ENCODE results near the gene HSBP1L1.
A peak's percentile ranks its signal among the peaks of the same experiment; 100 is the strongest.
"Not testable (repeated sequence)": the region's sequence is repeated elsewhere in the genome, so short reads cannot be mapped to it uniquely, and the experiment has no call there.

HSBP1L1 gene

DNA sequence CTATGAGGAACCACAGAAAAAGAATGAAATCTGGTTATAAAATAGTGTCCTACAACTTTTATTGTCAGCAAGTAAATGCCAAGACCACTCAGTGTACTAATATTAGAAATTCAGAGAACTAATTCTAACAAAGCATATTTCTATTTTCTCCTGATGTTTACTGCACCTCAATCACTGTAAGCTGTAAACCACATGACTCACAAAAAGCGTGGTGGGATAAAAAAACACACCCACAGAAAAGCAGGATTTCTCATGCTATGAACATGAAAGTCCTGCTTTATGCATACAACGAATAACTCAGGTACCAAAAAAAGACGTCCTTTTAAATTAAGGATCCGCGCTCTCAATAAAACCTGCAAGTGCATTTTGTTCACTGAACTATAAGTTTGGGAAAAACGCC is 23.1 kb downstream of the HSBP1L1 start:
- no peak for DNase-seq

DNA sequence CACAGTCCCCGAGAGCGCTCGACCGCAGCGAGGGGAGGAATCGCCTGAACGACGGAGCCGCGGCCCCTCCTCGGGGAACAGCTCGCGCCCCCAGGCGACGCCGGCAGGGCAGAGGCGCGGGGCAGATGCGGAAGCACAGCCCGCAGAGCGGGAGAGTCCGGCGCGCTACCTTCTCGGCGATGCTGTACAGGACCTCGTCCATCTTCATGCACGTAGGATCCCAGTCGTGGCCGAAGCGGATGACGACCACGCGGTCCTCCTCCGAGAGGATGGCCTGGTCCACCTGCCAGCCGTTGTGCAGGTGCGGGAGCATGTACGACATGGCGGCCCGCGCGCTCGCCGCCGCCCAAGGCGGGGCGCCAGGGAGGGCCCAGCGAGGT is 23.6 kb downstream of the HSBP1L1 start:
- DNase-seq = peak; percentile 47 to 65

DNA sequence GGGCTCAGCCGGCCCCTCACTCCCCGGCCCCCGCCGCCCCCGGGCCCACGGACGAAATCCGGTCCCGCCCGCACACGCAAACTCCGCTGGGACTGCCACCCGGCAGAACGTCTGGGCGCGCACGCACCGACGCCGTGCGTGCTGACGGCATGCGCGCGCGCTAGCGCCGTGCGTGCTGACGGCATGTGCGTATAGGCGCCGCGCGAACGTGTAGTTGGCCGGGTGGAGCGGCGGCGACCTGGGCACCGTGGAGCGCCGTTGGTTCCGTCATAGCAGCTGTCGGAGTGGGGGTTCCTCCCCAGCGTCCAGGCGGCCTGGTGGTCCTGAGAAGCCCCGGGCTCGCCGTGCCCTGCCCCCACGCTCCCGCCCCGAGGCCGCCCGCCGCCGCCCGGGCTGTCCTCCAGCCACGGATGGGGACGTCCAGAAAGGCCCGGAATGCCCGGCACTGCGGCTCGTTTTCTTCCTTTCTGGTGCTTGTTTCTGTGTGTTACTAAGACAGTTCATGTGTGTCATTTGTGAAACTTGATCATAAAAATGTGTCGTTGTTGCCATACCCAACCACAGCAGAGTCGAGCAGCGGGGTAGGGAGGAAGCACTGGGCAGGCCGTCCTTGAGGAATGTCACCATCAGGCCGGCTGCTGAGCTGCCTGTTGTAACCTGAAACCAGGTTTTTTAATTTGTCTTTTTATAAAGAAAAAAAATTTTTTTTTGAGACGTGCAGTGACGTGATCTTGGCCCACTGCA is 24.2 kb downstream of the HSBP1L1 start, which contains the start of gene TXNL4A:
TSS of gene TXNL4A (minus strand) at position 113 of the 744 bp plus-strand sequence. CDS start 171 bp downstream, outside the sequence.
- DNase-seq = peak; percentile 74 to 87

DNA sequence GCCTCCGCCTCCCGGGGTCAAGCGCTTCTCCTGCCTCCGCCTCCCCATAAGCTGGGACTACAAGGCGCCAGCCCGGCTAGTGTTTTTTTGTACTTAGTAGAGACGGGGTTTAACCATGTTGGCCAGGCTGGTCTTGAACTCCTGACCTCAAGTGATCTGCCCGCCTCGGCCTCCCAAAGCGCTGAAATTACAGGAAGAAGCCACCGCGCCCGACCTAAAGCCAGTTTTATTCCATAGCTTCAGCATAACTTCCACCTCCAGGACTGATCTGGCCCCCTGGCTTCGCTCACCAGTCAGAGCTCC is 24.7 kb downstream of the HSBP1L1 start:
- no peak for DNase-seq

DNA sequence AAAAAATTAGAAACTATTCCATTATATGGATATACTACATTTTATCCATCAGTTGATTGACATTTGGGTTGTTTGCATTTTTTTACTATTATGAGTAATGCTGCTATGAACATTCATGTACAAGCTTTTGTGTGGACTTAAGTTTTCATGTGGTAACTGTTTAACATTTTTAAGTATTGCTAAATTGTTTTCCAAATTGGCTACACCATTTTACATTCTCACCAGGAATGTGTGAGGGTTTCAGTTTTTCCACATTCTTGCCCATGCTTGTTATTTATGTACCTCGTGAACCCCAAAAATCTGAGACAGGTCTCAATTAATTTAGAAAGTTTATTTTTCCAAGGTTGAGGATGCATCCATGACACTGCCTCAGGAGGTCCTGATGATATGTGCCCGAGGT is 27.1 kb downstream of the HSBP1L1 start:
- DNase-seq = no peak

DNA sequence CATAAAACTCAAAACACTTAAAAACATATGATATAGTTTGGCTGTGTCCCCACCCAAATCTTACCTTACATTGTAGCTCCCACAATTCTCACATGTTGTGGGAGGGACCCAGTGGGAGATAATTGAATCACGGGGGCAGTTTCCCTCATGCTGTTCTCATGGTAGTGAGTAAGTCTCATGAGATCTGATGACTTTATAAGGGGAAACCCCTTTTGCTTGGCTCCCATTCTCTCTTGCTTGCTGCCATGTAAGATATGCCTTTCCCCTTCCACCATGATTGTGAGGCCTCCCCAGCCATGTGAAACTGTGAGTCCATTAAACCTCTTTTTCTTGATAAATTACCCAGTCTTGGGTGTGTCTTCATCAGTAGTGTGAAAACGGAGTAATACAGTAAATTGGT is 35.3 kb downstream of the HSBP1L1 start:
- DNase-seq = not testable (repeated sequence)

DNA sequence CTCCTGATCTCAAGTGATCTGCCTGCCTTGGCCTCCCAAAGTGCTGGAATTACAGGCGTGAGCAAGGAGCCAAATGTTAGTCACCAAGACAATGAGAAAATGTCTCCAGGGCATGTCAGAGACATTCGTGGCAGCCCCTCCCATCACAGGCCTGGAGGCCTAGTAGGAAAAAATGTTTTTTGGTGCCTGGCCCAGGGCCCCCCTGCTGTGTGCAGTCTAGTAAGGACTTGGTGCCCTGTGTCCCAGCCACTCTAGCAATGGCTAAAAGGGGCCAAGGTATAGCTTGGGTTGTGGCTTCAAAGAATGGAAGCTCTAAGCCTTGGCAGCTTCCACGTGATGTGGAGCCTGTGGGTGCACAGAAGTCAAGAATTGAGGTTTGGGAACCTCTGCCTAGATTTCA is 36.4 kb downstream of the HSBP1L1 start:
- DNase-seq = no peak

DNA sequence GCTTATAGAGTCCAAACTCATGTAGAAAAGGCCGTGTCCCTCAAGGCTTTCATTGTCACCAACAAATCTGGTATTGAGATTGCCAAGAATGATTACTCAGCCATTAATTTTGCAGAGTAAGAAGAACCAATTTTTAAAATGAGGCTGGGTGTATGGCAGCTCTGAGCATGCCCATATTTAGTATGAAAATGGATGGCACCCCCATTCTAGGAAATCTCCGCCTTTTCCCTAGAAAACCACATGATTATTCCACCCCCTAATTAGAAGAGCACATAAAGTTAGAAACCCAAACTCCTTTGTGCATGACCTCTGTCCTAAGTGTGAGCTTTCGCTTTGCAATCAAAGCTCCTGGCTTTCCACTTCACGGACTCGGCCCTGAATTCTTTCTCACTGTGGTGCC is 38.0 kb downstream of the HSBP1L1 start:
- no peak for DNase-seq

DNA sequence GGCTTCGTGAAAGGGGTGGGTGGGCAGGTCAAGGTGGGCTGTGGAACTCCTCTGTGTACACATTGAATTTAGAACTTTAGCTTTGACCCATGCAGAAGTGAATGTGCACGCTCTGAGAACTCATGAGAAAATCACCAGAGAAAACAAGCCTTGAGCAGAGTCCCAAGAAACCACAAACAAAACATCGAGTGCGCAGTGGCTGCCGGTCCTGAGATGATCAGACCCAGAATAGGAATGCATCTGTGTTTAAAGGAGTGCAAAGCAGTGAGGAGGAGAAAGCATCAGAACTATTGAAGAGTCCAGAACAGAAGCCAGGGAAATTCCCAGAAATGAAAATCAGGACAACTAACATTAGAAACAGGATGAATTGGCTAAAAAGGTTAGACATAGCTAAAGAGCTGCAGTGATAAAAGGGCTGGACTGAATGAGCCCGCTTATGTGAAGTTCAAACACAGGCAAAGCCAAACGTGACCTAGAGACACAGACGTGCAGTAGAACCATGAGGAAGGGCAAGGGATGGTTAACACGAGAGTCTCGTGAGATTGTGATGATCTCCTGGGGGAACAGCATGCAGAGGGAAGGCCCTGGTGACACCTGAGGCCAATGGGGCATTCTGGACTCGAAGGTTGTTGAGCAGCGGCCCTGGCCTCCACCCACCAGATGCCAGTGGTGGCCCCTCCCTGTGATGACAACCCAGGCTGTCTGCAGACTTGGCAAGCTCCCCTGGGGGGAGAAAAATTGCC is 40.3 kb downstream of the HSBP1L1 start:
- DNase-seq = no peak

DNA sequence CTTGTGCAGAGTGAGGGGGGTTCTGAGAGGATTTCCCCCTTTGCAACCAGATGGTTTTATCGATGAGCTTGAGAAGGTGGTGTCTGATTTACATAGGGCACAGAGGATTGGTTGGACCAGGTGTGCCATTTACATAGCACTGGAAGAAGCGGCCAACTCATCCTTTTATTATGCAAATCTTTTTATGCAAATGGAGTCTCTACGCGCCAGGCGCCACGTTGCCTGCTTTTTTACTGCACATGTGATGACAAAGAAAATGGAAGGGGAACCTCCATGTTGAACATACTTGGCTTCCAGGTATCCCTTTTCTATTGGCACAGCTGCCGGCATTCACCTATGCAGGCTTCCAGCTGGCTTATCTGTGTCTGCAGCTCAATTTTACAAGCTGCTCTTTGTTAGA is 42.3 kb downstream of the HSBP1L1 start:
- DNase-seq = no peak

DNA sequence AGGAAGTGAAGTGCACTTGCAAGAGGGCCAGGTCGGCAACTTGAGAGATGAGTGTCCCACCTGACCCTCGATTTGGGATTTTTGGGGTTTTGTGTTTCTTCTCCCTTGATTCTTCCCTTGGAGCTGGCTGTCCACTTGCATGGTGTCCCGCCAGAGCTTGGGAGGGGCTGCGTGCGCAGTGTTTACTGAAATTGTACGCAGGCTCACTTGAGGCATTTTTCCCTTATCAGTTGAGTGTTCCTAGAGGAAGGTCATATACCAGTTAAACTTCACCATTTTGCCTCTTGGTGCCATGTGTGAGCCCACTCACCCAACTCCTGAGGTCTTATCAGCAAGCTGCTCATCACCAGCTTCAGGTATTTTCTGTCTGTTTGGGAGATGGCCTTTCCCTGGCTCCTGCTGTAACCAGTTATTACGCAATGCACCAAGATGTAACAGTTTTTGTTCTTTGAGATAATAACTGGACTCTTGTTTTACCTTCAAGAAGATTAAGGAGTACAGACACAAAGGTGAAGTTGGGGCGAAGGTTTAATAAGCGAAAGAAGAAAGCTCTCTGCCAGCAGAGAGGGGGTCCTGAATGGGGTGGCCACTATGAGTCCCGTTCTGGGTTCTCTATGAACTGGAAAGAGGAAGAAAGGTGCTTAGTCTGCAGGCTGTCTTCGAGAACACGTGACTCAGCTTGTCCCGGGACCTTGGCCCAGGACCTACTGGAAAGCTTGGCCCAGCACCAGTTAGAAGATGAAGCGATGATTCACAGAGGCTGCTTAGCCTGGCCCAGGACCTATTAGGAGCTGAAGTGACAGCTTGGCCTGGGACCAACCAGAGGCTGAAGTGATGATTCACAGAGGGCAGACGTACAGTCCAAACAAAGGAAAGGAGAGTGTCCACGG is 45.5 kb downstream of the HSBP1L1 start:
- DNase-seq = no peak

DNA sequence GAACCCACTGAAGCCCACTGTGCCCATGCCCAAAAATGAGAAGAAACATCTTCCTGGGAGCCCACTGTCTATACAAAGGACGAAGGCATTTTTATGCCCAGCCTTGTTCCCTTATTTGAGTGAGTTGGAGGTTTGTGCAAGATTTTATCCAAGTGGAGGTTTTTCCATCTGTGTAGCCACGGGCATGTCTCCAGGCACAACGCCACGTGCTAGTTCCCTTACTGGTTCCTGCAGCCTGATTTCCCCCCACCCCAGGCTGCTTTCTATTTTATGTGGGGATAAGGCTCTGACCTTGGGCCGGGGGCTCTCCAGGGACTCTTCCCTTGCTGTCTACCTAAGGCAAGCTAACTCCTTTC is 46.1 kb downstream of the HSBP1L1 start:
- no peak for DNase-seq

DNA sequence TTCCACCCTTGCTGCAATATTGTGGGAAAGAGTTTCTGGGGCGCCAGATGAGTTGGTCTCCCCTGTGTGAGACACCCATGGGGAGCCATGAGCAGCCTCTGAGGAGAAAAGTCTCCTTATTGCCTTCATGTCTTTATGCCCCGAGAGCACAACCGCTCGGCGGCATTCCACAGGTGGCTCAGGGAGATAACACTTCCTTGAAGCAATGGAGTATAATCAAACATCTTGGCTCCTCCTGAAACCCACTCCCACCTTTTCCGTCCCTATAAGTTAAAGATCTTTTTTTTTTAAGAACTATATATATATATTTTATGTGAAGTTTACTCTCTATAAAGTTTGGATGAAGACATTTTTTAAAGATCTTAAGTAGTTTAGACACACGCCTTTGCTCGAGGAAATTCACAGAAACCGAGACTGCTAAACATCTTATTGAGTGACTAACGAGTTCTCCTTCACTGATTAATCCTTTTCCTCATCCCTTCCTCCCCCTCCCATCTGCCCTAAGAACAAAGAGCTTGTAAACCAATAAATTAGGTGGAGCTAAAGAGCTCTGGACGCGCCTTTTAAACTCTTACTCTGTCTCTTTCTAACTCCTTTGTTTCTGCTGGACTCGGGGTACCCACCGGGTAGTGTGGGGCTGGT is 47.2 kb downstream of the HSBP1L1 start:
- not testable (repeated sequence) for DNase-seq

DNA sequence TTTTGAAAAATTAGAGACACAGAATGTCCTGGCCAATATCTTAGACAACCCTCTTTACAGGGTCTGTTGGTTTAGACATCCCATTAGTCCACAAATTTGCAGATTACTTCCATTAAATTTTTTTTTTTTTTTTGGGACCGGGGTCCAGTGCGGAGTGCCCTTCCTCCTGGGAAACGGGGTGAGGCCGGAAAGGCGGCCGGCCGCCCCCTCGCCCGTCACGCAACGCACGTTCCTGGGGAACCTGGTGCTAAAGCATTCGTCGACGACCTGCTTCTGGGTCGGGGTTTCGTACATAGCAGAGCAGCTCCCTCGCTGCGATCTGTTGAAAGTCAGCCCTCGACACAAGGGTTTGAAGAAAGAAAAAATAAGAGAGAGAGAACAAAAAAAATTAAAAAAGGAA is 48.3 kb downstream of the HSBP1L1 start:
- DNase-seq = no peak

Data from SHP77 (cell line).